PC-9 (cell line): Measurements from ENCODE around the gene GLB1L2. TPM values are rescaled to one million over a fixed set of nuclear protein-coding genes. Genes with fewer than 3 reads are reported as not detected.
"Not testable (repeated sequence)": the region's sequence is repeated elsewhere in the genome, so short reads cannot be mapped to it uniquely, and the experiment has no call there.

Source experiments
- BruUV-seq: library from RNA; stranded (reverse); fragments of 400-500 nt; replicated peaks from 2 replicates; lab custom pipeline; 2021; lab: Mats Ljungman, UMichigan
- CTCF ChIA-PET: fragments of 300-600 bp; sonication (Branson Sonifier 250); formaldehyde crosslinking; loops from one replicate; lab custom pipeline; 2022; ENCODE audit warnings: antibody characterized with exemption; lab: Charles Lee
- POLR2A ChIA-PET: fragments of 300-600 bp; sonication (Branson Sonifier 250); formaldehyde crosslinking; loops from one replicate; lab custom pipeline; 2022; ENCODE audit warnings: antibody characterized with exemption; ENCODE audit not compliant: unreplicated experiment; lab: Charles Lee
- DNase-seq, 2 experiments: peaks; one replicate each; pipeline versions ENCODE4 v3.0.0 to v3.0.0-alpha.2; 2015 to 2022; ENCODE audit warnings: mixed read lengths in 1 of 2
- H2AFZ ChIP-seq: fragments of 200-600 bp; sonication (generic); 2 replicates; pipeline ENCODE4 v1.8.1; 2017; ENCODE audit warnings: antibody characterized with exemption
- H3F3A ChIP-seq: fragments of 200-600 bp; sonication (generic); 2 replicates; pipeline ENCODE4 v1.8.1; 2017; ENCODE audit warnings: antibody characterized with exemption, mild to moderate bottlenecking, low read depth; ENCODE audit not compliant: insufficient read depth
- H3K27ac ChIP-seq: fragments of 200-600 bp; sonication (generic); 2 replicates; pipeline ENCODE4 v1.6.1; 2016; ENCODE audit warnings: mixed run types
- H3K27me3 ChIP-seq: fragments of 200-600 bp; sonication (generic); 2 replicates; pipeline ENCODE4 v1.6.1; 2016; ENCODE audit warnings: low read depth, mixed run types; ENCODE audit not compliant: insufficient read depth
- H3K36me3 ChIP-seq: fragments of 200-600 bp; sonication (generic); 2 replicates; pipeline ENCODE4 v1.6.1; 2016; ENCODE audit warnings: low read depth, mixed run types
- H3K4me1 ChIP-seq: fragments of 200-600 bp; sonication (generic); replicated peaks from 2 replicates; pipeline ENCODE4 v1.6.1; 2016; ENCODE audit warnings: mixed run types; ENCODE audit not compliant: insufficient read depth
- H3K4me2 ChIP-seq: fragments of 200-600 bp; sonication (generic); 2 replicates; pipeline ENCODE4 v1.6.1; 2017; ENCODE audit warnings: mixed run types
- H3K4me3 ChIP-seq: fragments of 200-600 bp; sonication (generic); 2 replicates; pipeline ENCODE4 v1.6.1; 2016; ENCODE audit warnings: mixed run types
- H3K79me2 ChIP-seq: fragments of 200-600 bp; sonication (generic); 2 replicates; pipeline ENCODE4 v1.6.1; 2017; ENCODE audit warnings: low read depth, mixed run types
- H3K9me2 ChIP-seq: fragments of 200-600 bp; sonication (generic); 2 replicates; pipeline ENCODE4 v1.8.1; 2017; ENCODE audit warnings: mild to moderate bottlenecking; ENCODE audit not compliant: insufficient read depth
- H3K9me3 ChIP-seq: fragments of 200-600 bp; sonication (generic); 2 replicates; pipeline ENCODE4 v1.8.1; 2016; ENCODE audit warnings: low read depth; ENCODE audit not compliant: insufficient read depth
- H4K20me1 ChIP-seq: fragments of 200-600 bp; sonication (generic); 2 replicates; pipeline ENCODE4 v1.8.1; 2017; ENCODE audit not compliant: insufficient read depth
- CTCF ChIP-seq: fragments of 200-600 bp; sonication (generic); conservative IDR thresholded peaks from 2 replicates; pipeline ENCODE4 v1.6.1; 2017; ENCODE audit warnings: mixed run types, antibody characterized with exemption, mild to moderate bottlenecking, moderate library complexity
- EZH2 ChIP-seq: fragments of 200-600 bp; sonication (generic); IDR thresholded peaks from 2 replicates; pipeline ENCODE4 v1.8.0; 2017; ENCODE audit warnings: antibody characterized with exemption, low read depth
- intact Hi-C: fragments of 100-400 bp; cut with micrococcal nuclease; formaldehyde crosslinking; loops from one replicate; pipeline ENCODE4 v1.10.0; 2022; ENCODE audit not compliant: unreplicated experiment
- total RNA-seq: library from RNA; stranded (reverse); gene quantifications from 2 replicates; pipeline ENCODE4 v1.2.3, GENCODE V29; 2021

The GLB1L2 gene
- total RNA-seq, 1 experiment from 2014 or later: 32.2 TPM

GRCh38 chr11:134317103-134317502 is 14.7 kb upstream of the GLB1L2 start:
- Histone ChIP-seq H2AFZ (no peak overlapping the region), H3K27me3 (peaks cover 33% of the 10 kb centered on the region), H3K4me2 (no peak overlapping the region), H3K4me3 (no peak overlapping the region), H3K9me3 (peaks cover 6% of the 10 kb centered on the region; the same call in 1 of the 2 replicates), H3K36me3 (no peaks in the 10 kb centered on the region), H3K79me2 (no peaks in the 10 kb centered on the region), H3K4me1 (no peaks in the 10 kb centered on the region), H3K27ac (no peak overlapping the region), H3K9me2 (no peaks in the 10 kb centered on the region), H4K20me1 (no peaks in the 10 kb centered on the region), H3F3A (no peaks in the 10 kb centered on the region; the same call in 1 of the 2 replicates)
- BruUV-seq: no TSS peak
- intact Hi-C loops: no loop called here
- ChIA-PET POLR2A (interaction anchor here (0.6 kb wide), 1 partner anchor 93 kb away, joined by 3 read pairs; the partner anchor contains the start of gene NCAPD3), CTCF (no interaction called here)
- DNase-seq: no peak
- TF ChIP-seq CTCF: no peak
- TF ChIP-seq EZH2: no peak

GRCh38 chr11:134321373-134321772 is 10.4 kb upstream of the GLB1L2 start:
- H3K79me2 ChIP-seq, H3K9me2 ChIP-seq, H2AFZ ChIP-seq, H3K9me3 ChIP-seq, H3K4me1 ChIP-seq, H3K27ac ChIP-seq, DNase-seq, H3K4me2 ChIP-seq, intact Hi-C loops, H3K4me3 ChIP-seq, H4K20me1 ChIP-seq, H3F3A ChIP-seq, BruUV-seq, CTCF ChIA-PET, H3K36me3 ChIP-seq, POLR2A ChIA-PET: not testable (repeated sequence)
- peaks cover 20% of the 10 kb centered on the region for H3K27me3 ChIP-seq

GRCh38 chr11:134322553-134322952 is 9.2 kb upstream of the GLB1L2 start:
- no TSS peak for BruUV-seq
- Histone ChIP-seq H3K9me2 (no peaks in the 10 kb centered on the region), H3F3A (no peaks in the 10 kb centered on the region), H3K4me3 (no peak overlapping the region), H3K36me3 (no peaks in the 10 kb centered on the region), H3K4me2 (no peak overlapping the region), H2AFZ (no peak overlapping the region), H4K20me1 (no peaks in the 10 kb centered on the region), H3K27ac (no peak overlapping the region), H3K9me3 (no peaks in the 10 kb centered on the region), H3K79me2 (no peaks in the 10 kb centered on the region), H3K27me3 (peaks cover 8% of the 10 kb centered on the region), H3K4me1 (no peaks in the 10 kb centered on the region)
- intact Hi-C loops: no loop called here
- TF ChIP-seq CTCF (no peak), EZH2 (no peak)
- ChIA-PET CTCF (no interaction called here), POLR2A (no interaction called here)
- no peak for DNase-seq

GRCh38 chr11:134328433-134328832 is 3.4 kb upstream of the GLB1L2 start:
- no peaks in the 10 kb centered on the region for H3F3A ChIP-seq
- H3K27me3 ChIP-seq: 0 out of 2 replicates have a peak, but pooled peaks cover 6% of the 10 kb centered on the region
- CTCF ChIA-PET: no interaction called here
- H3K9me2 ChIP-seq: no peaks in the 10 kb centered on the region
- no peak for TF ChIP-seq EZH2
- no peak for TF ChIP-seq CTCF
- peaks cover 8% of the 10 kb centered on the region; the same call in 1 of the 2 replicates for H3K79me2 ChIP-seq
- intact Hi-C loops: no loop called here
- no peaks in the 10 kb centered on the region; the same call in 1 of the 2 replicates for H4K20me1 ChIP-seq
- H3K36me3 ChIP-seq: no peaks in the 10 kb centered on the region
- no peak overlapping the region for H3K4me2 ChIP-seq
- no peak for DNase-seq
- POLR2A ChIA-PET: interaction anchor here (0.7 kb wide), 1 partner anchor 1984 kb away, joined by 4 read pairs; no protein-coding TSS in a partner anchor
- no peak overlapping the region for H3K4me3 ChIP-seq
- H3K9me3 ChIP-seq: no peaks in the 10 kb centered on the region
- H3K4me1 ChIP-seq: peaks cover 17% of the 10 kb centered on the region
- H2AFZ ChIP-seq: no peak overlapping the region
- no TSS peak for BruUV-seq
- no peak overlapping the region for H3K27ac ChIP-seq
